ENCODE measurements around the gene VDR. TPM values are rescaled to one million over a fixed set of nuclear protein-coding genes. Genes with fewer than 3 reads are reported as not detected.

Gene VDR
- total and polyA plus RNA-seq, 2 experiments from 2014 or later, result 23.9 to 30.5 TPM

DNA sequence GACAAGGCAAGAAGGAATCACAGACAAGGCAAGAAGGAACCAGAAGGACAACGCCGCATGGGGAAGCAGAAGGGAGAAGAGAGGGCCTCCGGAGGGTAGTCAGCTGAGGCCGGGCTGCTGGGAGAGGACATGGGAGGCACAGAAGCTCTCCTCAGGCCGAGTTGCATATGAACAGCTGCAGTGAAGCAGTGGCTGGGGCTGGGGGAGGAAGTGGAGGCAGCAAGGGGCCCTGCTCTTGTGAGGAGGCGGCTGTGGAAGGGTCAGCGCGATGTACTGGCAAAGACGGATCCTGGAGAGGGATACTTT is 36.6 kb upstream of the VDR start:
- 83 to 87% methylated on average over 9 of the region's 9 CpGs for WGBS, 2 experiments (ENCODE audit: low coverage in 1 of 2, low lambda C conversion rate in 2 of 2, missing lambda C conversion rate in 2 of 2)
- H3K9ac ChIP-seq, result no peak overlapping the region
- H3K27me3 ChIP-seq (replicated peaks; ENCODE audit: insufficient read depth), result no peaks in the 10 kb centered on the region
- peaks cover 12% of the 10 kb centered on the region for H3K4me1 ChIP-seq (ENCODE audit: insufficient read depth)
- H4K20me1 ChIP-seq (ENCODE audit: insufficient read depth), result no peaks in the 10 kb centered on the region
- H3F3A ChIP-seq (ENCODE audit: insufficient read depth), result no peaks in the 10 kb centered on the region
- H3K79me2 ChIP-seq (ENCODE audit: insufficient read depth), result no peaks in the 10 kb centered on the region
- no peak overlapping the region for H3K4me2 ChIP-seq (ENCODE audit: unreplicated experiment)
- no peaks in the 10 kb centered on the region for H3K9me2 ChIP-seq (ENCODE audit: insufficient read depth)
- H3K36me3 ChIP-seq (ENCODE audit: low read depth), result no peaks in the 10 kb centered on the region
- no peak for DNase-seq
- H3K4me3 ChIP-seq, result no peak overlapping the region
- H2AFZ ChIP-seq, result no peak overlapping the region
- H3K27ac ChIP-seq, result no peak overlapping the region
- in situ Hi-C loops (cut with MboI), result no loop called here
- TF ChIP-seq EZH2 (IDR thresholded peaks at IDR 0.05; ENCODE audit: insufficient read depth, poor library complexity, severe bottlenecking), result no peak
- TF ChIP-seq EZH2phosphoT487 (IDR thresholded peaks at IDR 0.05; ENCODE audit: insufficient read depth, low read depth), result no peak
- no peaks in the 10 kb centered on the region for H3K9me3 ChIP-seq (ENCODE audit: low read depth)

DNA sequence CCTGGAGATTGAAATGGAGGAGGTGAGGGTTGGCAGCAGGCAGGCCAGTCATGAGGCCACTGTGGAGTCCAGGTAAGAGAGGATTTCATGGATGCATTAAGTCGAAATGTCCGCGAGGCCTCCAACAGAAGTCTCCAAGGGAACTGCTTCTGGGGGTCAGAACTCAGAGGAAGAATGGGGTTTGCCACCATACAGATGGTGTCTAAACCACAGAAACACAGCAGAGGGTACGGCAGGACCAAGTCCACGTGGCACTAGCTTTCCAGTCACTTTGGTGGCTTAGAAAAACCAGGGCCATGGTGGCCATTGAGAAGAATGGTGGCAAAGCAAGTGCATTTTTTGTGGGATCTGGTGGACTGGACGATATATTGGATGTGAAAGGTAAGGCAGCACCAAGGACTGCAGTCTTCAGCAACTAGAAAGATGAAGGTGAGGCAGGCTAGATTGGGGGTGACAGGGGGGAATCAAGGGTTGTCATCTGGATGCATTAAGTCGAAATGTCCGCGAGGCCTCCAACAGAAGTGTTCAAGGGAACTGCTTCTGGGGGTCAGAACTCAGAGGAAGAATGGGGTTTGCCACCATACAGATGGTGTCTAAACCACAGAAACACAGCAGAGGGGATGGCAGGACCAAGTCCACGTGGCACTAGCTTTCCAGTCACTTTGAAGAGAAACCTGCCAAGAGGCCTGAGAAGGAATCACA is 36.1 kb upstream of the VDR start:
- no peak overlapping the region for H3K4me3 ChIP-seq
- peaks cover 8% of the 10 kb centered on the region for H3K4me1 ChIP-seq (ENCODE audit: insufficient read depth)
- TF ChIP-seq EZH2 (IDR thresholded peaks at IDR 0.05; ENCODE audit: insufficient read depth, poor library complexity, severe bottlenecking), result no peak
- TF ChIP-seq EZH2phosphoT487 (IDR thresholded peaks at IDR 0.05; ENCODE audit: insufficient read depth, low read depth), result no peak
- no peaks in the 10 kb centered on the region for H4K20me1 ChIP-seq (ENCODE audit: insufficient read depth)
- no peak overlapping the region for H2AFZ ChIP-seq
- no peak for DNase-seq
- no peak overlapping the region for H3K4me2 ChIP-seq (ENCODE audit: unreplicated experiment)
- H3K9me2 ChIP-seq (ENCODE audit: insufficient read depth), result no peaks in the 10 kb centered on the region
- no peak overlapping the region for H3K27ac ChIP-seq
- no peaks in the 10 kb centered on the region for H3K79me2 ChIP-seq (ENCODE audit: insufficient read depth)
- 88 to 94% methylated on average over 10 of the region's 10 CpGs for WGBS, 2 experiments (ENCODE audit: low coverage in 1 of 2, low lambda C conversion rate in 2 of 2, missing lambda C conversion rate in 2 of 2)
- in situ Hi-C loops (cut with MboI), result no loop called here
- no peak overlapping the region for H3K9ac ChIP-seq
- H3K27me3 ChIP-seq (replicated peaks; ENCODE audit: insufficient read depth), result no peaks in the 10 kb centered on the region
- H3K36me3 ChIP-seq (ENCODE audit: low read depth), result no peaks in the 10 kb centered on the region
- H3K9me3 ChIP-seq (ENCODE audit: low read depth), result no peaks in the 10 kb centered on the region
- peaks cover 2% of the 10 kb centered on the region for H3F3A ChIP-seq (ENCODE audit: insufficient read depth)

DNA sequence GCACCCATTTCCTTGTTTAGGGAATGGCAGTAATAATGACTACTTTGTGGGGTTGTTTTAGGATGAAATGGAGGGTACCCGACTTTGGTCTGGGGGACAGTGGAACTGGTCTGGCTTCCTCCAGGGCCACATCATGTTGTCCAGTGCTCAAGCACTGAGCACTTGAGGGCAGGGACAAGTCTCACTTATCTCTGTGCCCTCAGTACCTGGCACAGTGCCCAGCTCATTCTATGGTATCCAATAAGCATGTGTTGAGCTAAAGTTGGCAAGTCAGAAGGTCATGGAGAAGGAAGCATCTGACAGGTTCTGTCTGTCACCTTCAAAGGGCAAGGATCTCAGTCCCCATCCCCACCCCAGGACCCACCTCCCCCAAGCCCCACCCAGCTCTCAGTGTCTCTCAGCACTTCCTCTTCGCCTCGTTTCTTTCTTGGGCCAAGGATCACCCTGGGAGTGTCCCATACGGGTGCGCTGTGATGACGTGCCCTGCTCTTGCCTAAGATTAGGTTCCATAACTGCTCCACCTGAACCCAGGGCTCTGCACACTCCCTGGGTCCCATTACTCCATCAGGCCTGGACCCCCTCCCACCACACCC is 34.3 kb upstream of the VDR start:
- in situ Hi-C loops (cut with MboI), result no loop called here
- no peak for DNase-seq
- Histone ChIP-seq H3K27ac (no peak overlapping the region), H3K9me2 (ENCODE audit: insufficient read depth) (no peaks in the 10 kb centered on the region), H3K27me3 (replicated peaks; ENCODE audit: insufficient read depth) (no peaks in the 10 kb centered on the region), H3K9me3 (ENCODE audit: low read depth) (no peaks in the 10 kb centered on the region), H3K79me2 (ENCODE audit: insufficient read depth) (no peaks in the 10 kb centered on the region), H3K36me3 (ENCODE audit: low read depth) (no peaks in the 10 kb centered on the region), H3K9ac (no peak overlapping the region), H3K4me3 (no peak overlapping the region), H3K4me2 (ENCODE audit: unreplicated experiment) (no peak overlapping the region), H4K20me1 (ENCODE audit: insufficient read depth) (no peaks in the 10 kb centered on the region), H2AFZ (no peak overlapping the region), H3F3A (ENCODE audit: insufficient read depth) (peaks cover 10% of the 10 kb centered on the region), H3K4me1 (ENCODE audit: insufficient read depth) (peaks cover 15% of the 10 kb centered on the region)
- TF ChIP-seq EZH2 (IDR thresholded peaks at IDR 0.05; ENCODE audit: insufficient read depth, poor library complexity, severe bottlenecking) (no peak), EZH2phosphoT487 (IDR thresholded peaks at IDR 0.05; ENCODE audit: insufficient read depth, low read depth) (no peak)
- WGBS, 2 experiments (ENCODE audit: low coverage in 1 of 2, low lambda C conversion rate in 2 of 2, missing lambda C conversion rate in 2 of 2), result 88 to 94% methylated on average over 4 to 6 of the region's 6 CpGs

DNA sequence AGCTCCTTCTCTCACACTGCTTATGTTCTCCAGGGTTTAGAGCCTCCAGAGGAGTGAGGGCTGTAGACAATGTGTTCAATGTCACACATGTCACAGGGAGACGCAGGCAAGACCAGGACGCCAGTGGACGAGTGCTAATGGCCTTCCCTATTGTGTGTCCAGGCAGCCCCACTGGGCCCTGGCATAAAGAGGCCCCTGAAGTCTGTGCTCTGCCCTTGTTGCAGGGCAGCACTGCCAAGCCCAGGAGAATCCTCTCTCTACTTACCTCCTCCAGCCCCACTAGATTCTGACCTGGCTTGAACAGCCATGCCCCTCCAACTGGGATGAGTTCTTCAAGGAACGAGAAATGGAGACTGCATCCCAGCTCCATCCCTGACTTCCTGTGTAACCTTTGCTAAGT is 33.8 kb upstream of the VDR start:
- Histone ChIP-seq H3K4me3 (no peak overlapping the region), H3K27me3 (replicated peaks; ENCODE audit: insufficient read depth) (no peaks in the 10 kb centered on the region), H3K9me3 (ENCODE audit: low read depth) (no peaks in the 10 kb centered on the region), H2AFZ (no peak overlapping the region), H3K79me2 (ENCODE audit: insufficient read depth) (no peaks in the 10 kb centered on the region), H3K36me3 (ENCODE audit: low read depth) (no peaks in the 10 kb centered on the region), H3F3A (ENCODE audit: insufficient read depth) (peaks cover 10% of the 10 kb centered on the region), H3K27ac (no peak overlapping the region), H4K20me1 (ENCODE audit: insufficient read depth) (no peaks in the 10 kb centered on the region), H3K9me2 (ENCODE audit: insufficient read depth) (no peaks in the 10 kb centered on the region), H3K9ac (no peak overlapping the region), H3K4me1 (ENCODE audit: insufficient read depth) (peaks cover 15% of the 10 kb centered on the region), H3K4me2 (ENCODE audit: unreplicated experiment) (no peak overlapping the region)
- in situ Hi-C loops (cut with MboI), result no loop called here
- TF ChIP-seq EZH2phosphoT487 (IDR thresholded peaks at IDR 0.05; ENCODE audit: insufficient read depth, low read depth) (no peak), EZH2 (IDR thresholded peaks at IDR 0.05; ENCODE audit: insufficient read depth, poor library complexity, severe bottlenecking) (no peak)
- 97% methylated on average over 4 of the region's 4 CpGs for WGBS, 2 experiments (ENCODE audit: low coverage in 1 of 2, low lambda C conversion rate in 2 of 2, missing lambda C conversion rate in 2 of 2)
- no peak for DNase-seq

Data from GM23248 (cell line).